ENCODE measurements around the gene CCDC149.

Gene CCDC149

DNA sequence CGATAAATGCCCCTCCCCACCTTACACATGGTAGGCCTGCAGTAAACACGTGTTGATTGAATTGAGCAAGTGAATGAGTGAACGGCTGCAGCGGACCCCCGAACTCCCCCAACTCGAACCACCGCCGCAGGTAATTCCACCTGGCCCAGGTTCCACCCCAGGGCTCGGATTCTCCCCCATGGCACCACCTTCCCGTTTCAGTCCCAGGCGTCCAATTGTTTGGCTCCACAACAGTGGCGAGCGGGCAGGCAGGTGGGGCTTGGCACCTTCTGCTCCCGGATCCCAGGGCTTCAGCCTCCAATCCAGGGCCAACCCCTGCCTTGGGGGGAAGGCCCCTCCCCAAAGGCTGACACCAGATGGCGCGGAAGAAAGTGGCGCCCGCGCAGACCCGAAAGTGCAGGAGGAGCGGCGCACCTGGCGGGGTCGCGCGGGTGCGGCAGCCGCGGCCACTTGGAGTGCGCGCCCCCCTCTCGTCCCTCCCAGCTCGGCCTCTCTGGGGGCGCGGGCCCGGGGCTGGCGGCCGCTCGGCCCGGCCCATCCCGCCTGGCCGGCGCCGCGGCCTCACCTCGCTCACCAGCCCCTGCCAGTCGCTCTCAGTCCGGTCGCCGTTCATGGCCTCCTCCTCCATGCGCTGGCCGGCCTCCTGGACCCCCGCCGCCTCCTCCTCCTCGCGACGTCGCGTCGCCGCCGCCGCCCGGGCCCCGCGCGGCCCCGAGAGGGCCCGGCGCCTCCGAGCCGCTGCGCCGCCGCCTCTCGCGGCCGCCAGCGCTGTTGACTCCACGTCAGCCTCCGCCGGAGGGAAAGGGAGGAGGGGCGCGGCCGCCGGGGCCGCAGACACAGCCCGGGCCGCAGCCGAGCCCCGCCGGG, at the start of gene CCDC149:
Gene CCDC149 (minus strand): TSS at position 791 of the 867 bp plus-strand sequence. CDS start 178 bp downstream, at position 613.
- peak; percentile 67 for DNase-seq (ENCODE audit: low read depth)
- H3K4me3 ChIP-seq (ENCODE audit: low read length), result peak within 1 kb of the TSS; percentile 72
- TF ChIP-seq, protein P1, sequence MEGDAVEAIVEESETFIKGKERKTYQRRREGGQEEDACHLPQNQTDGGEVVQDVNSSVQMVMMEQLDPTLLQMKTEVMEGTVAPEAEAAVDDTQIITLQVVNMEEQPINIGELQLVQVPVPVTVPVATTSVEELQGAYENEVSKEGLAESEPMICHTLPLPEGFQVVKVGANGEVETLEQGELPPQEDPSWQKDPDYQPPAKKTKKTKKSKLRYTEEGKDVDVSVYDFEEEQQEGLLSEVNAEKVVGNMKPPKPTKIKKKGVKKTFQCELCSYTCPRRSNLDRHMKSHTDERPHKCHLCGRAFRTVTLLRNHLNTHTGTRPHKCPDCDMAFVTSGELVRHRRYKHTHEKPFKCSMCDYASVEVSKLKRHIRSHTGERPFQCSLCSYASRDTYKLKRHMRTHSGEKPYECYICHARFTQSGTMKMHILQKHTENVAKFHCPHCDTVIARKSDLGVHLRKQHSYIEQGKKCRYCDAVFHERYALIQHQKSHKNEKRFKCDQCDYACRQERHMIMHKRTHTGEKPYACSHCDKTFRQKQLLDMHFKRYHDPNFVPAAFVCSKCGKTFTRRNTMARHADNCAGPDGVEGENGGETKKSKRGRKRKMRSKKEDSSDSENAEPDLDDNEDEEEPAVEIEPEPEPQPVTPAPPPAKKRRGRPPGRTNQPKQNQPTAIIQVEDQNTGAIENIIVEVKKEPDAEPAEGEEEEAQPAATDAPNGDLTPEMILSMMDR (conservative IDR thresholded peaks at IDR 0.05; ENCODE audit: low read length), result no peak; the same call in 1 of the 2 replicates

DNA sequence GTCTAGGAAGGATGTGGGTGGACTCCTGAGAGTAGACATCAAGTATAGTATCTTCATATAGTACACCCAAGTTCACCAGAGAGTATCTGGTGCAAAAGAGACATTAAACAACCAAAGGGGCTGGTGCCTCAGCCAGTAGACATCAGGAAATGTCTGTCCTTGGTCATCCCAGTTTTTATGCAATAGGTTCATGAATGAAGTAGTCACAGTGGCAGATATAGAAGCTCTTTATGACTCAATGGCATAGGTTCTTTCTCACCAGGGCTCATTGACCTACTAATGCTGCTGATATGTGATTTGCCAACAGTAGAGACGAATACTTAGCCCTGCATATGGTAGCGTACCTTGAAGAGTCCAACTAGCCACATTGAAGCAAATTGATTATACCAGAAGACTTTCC, 45.0 kb upstream of the CCDC149 start:
- DNase-seq (ENCODE audit: low read depth), result no peak
- no peak overlapping the region for H3K4me3 ChIP-seq (ENCODE audit: low read length)
- TF ChIP-seq, protein P1 (conservative IDR thresholded peaks at IDR 0.05; ENCODE audit: low read length), result no peak

DNA sequence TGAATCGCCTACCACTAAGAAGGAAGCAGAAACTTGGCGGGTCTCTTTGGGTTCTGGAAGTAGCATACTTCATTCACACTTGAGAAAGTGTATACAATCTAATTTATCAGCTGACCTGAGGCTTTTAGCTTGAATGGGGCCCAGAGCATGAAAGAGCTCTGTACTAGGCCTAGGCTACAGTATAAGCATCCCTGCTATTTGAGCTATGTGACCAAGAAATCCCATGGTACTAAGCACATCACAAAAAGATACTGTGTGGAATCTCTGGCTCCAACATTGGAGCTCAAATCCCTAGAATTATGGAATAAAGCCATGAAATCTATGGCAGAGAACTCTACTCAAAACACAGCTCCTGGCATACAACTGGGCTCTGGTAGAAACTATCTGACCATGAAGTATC, 43.9 kb upstream of the CCDC149 start:
- H3K4me3 ChIP-seq (ENCODE audit: low read length), result no peak overlapping the region
- peak; percentile 4 for DNase-seq (ENCODE audit: low read depth)
- TF ChIP-seq, protein P1 (conservative IDR thresholded peaks at IDR 0.05; ENCODE audit: low read length), result no peak

DNA sequence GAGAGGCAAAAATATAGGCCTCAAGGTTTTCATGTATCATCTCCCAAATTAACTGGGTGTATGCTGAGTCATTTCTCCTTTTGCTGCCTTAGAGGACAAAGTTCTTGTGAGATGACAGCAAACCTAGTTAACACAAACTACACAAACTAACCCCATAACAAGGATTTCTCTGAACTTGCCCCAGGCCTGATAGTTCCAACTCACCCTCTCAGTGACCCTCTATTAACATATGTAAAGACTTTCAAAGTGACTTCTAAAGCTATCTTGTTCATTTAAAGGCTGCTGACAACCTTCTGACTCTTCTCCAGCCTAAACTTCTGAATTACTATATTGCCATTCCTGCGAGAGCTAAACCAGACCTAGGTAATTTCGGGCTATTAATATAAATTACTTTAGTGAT, 43.2 kb upstream of the CCDC149 start:
- DNase-seq (ENCODE audit: low read depth), result no peak
- TF ChIP-seq, protein P1 (conservative IDR thresholded peaks at IDR 0.05; ENCODE audit: low read length), result no peak
- H3K4me3 ChIP-seq (ENCODE audit: low read length), result no peak overlapping the region

DNA sequence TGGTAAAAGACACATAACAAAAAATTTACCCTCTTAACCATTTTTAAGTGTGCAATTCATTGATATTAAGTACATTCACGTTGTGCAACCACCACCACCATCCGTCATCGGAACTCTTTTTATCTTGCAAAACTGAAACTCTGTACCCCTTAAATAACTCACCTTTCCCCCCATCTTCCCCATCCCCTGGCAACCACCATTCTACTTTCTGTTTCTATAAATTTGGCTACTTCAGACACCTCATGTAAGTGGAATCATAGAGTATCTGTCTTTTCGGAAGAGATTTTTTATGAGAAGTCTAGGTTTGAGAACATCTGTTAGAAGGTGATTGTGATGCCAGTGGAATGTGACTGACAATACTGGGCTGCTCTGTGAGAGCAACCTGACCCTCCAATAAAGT, 39.8 kb upstream of the CCDC149 start:
- DNase-seq (ENCODE audit: low read depth), result no peak
- H3K4me3 ChIP-seq (ENCODE audit: low read length), result no peak overlapping the region
- TF ChIP-seq, protein P1 (conservative IDR thresholded peaks at IDR 0.05; ENCODE audit: low read length), result no peak

DNA sequence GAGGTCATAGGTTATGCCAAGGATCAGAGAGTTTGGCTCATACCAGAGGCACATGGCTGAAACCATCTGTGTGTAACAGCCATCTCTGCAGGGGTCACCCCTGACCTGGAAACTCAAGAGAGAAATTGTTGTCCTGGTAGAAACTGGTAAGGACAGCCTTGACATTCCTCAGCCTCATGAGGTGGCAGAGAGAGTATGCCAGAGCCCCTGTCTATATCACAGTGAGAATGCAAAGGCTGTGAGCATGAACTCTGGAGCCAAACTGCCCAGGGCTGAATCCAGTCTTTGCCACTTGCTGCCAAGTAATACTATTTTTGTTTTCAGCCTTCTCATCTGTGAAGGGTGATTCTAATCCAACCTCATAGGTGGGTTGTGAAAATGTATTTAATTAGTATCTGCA, 37.1 kb upstream of the CCDC149 start:
- H3K4me3 ChIP-seq (ENCODE audit: low read length), result no peak overlapping the region
- TF ChIP-seq, protein P1 (conservative IDR thresholded peaks at IDR 0.05; ENCODE audit: low read length), result no peak
- DNase-seq (ENCODE audit: low read depth), result no peak

DNA sequence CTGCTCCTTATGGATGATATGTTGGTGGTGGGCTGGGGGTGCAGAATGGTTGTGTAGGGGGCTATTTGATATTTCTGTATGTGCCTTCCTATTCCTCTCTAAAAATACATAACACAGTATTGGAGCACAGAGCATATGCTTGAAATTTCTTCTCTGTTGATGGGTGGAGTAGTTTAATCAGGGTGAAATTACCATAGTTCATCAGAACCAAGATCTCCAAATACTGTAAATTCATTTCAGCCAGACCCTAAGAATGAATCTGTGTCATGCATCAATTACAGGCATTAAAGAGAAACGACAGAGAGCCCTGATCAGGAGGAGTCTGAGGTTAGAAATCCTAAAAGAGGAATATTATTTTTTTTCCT, 25.1 kb upstream of the CCDC149 start:
- DNase-seq (ENCODE audit: low read depth), result no peak
- no peak overlapping the region for H3K4me3 ChIP-seq (ENCODE audit: low read length)
- TF ChIP-seq, protein P1 (conservative IDR thresholded peaks at IDR 0.05; ENCODE audit: low read length), result no peak
